NCI-H82 treated with DMSO at 0.1 percent for 48 hours (cell line): ENCODE measurements around the gene ACSF3.
A peak's percentile ranks its signal among the peaks of the same experiment; 100 is the strongest.
"Not testable (repeated sequence)": the region's sequence is repeated elsewhere in the genome, so short reads cannot be mapped to it uniquely, and the experiment has no call there.

Experiments
- DNase-seq: peaks from one replicate; lab custom pipeline; 2025; ENCODE audit not compliant: unreplicated experiment; lab: John Stamatoyannopoulos, UW

Gene ACSF3

GRCh38 chr16:89156740-89157645, 63.3 kb downstream of the ACSF3 start:
- DNase-seq = no peak

GRCh38 chr16:89157778-89158177, 64.1 kb downstream of the ACSF3 start:
- no peak for DNase-seq

- DNase-seq = no peak
Measured at GRCh38 chr16:89159066-89159849, 65.6 kb downstream of the ACSF3 start.

- no peak for DNase-seq
Measured at GRCh38 chr16:89159850-89160354, 66.2 kb downstream of the ACSF3 start.

- DNase-seq = no peak
Measured at GRCh38 chr16:89160977-89161701, 67.5 kb downstream of the ACSF3 start.

GRCh38 chr16:89161763-89162713, 68.4 kb downstream of the ACSF3 start:
- no peak for DNase-seq

- DNase-seq = no peak
Measured at GRCh38 chr16:89163297-89163696, 69.6 kb downstream of the ACSF3 start.

- no peak for DNase-seq
Measured at GRCh38 chr16:89164436-89164835, 70.8 kb downstream of the ACSF3 start.

GRCh38 chr16:89164847-89165680, 71.4 kb downstream of the ACSF3 start:
- DNase-seq = no peak

GRCh38 chr16:89165681-89165979, 72.0 kb downstream of the ACSF3 start:
- not testable (repeated sequence) for DNase-seq

- DNase-seq = no peak
Measured at GRCh38 chr16:89166696-89167424, 73.2 kb downstream of the ACSF3 start.

GRCh38 chr16:89167425-89167941, 73.8 kb downstream of the ACSF3 start:
- DNase-seq = peak; percentile 24

GRCh38 chr16:89168381-89169189, 74.9 kb downstream of the ACSF3 start:
- DNase-seq = no peak

GRCh38 chr16:89169778-89170177, 76.1 kb downstream of the ACSF3 start:
- no peak for DNase-seq

GRCh38 chr16:89170346-89171215, 76.9 kb downstream of the ACSF3 start:
- no peak for DNase-seq
